CD4-positive, alpha-beta memory T cell (primary cell): ENCODE data around the gene CES2. TPM values are rescaled to one million over a fixed set of nuclear protein-coding genes. Genes with fewer than 3 reads are reported as not detected.

ENCODE experiments used
- CTCF ChIA-PET: fragments of 350-600 bp; sonication (Branson Sonifier 250); formaldehyde crosslinking; loops from one replicate; lab custom pipeline; 2021; ENCODE audit warnings: inconsistent platforms; ENCODE audit not compliant: partially characterized antibody; lab: Charles Lee
- POLR2A ChIA-PET: fragments of 350-600 bp; sonication (Branson Sonifier 250); formaldehyde crosslinking; loops from one replicate; lab custom pipeline; 2021; ENCODE audit not compliant: partially characterized antibody; lab: Charles Lee
- DNase-seq, 5 donors: peaks; one replicate each; pipeline versions ENCODE4 v3.0.0 to v3.0.0-alpha.2; 2020 to 2022; ENCODE audit warnings: mixed read lengths in 1 of 5
- H3K27ac ChIP-seq: one replicate; pipeline ENCODE4 v1.7.0; 2013; ENCODE audit warnings: low read depth, low read length
- H3K27me3 ChIP-seq: 2 replicates; pipeline ENCODE4 v1.7.0; 2013; ENCODE audit warnings: mild to moderate bottlenecking, low read length, moderate library complexity; ENCODE audit not compliant: insufficient read depth
- H3K36me3 ChIP-seq: 2 replicates; pipeline ENCODE4 v1.7.0; 2013; ENCODE audit warnings: mild to moderate bottlenecking, low read length, moderate library complexity; ENCODE audit not compliant: insufficient read depth
- H3K4me1 ChIP-seq: 2 replicates; pipeline ENCODE4 v1.7.0; 2013; ENCODE audit warnings: mild to moderate bottlenecking, low read length, moderate library complexity; ENCODE audit not compliant: insufficient read depth
- H3K4me3 ChIP-seq, 2 donors: one replicate each; pipeline ENCODE4 v1.7.0; 2013; ENCODE audit warnings: low read length in 2 of 2, mild to moderate bottlenecking in 1 of 2
- H3K9me3 ChIP-seq, 2 donors: one replicate each; pipeline ENCODE4 v1.7.0; 2013; ENCODE audit warnings: low read length in 2 of 2, control low read depth in 1 of 2; ENCODE audit not compliant: control insufficient read depth in 1 of 2
- H3K27ac Mint-ChIP-seq, 7 donors: one replicate each; pipeline ENCODE4 v1.8.0; 2020 to 2021; ENCODE audit warnings: mixed read lengths in 7 of 7, mild to moderate bottlenecking in 6 of 7, inconsistent platforms in 3 of 7, moderate library complexity in 3 of 7
- H3K27me3 Mint-ChIP-seq, 2 donors: one replicate each; pipeline ENCODE4 v1.8.0; 2020 to 2021; ENCODE audit warnings: mixed read lengths in 2 of 2
- H3K36me3 Mint-ChIP-seq, 2 donors: one replicate each; pipeline ENCODE4 v1.8.0; 2020 to 2021; ENCODE audit warnings: mixed read lengths in 2 of 2, inconsistent platforms in 1 of 2, mild to moderate bottlenecking in 1 of 2
- H3K4me1 Mint-ChIP-seq, 4 donors: one replicate each; pipeline ENCODE4 v1.8.0; 2020 to 2021; ENCODE audit warnings: mixed read lengths in 4 of 4, mild to moderate bottlenecking in 1 of 4
- H3K4me3 Mint-ChIP-seq, 8 donors: one replicate each; pipeline ENCODE4 v1.8.0; 2020 to 2021; ENCODE audit warnings: mixed read lengths in 8 of 8, mild to moderate bottlenecking in 7 of 8, moderate library complexity in 6 of 8, inconsistent platforms in 3 of 8
- H3K9me3 Mint-ChIP-seq, 8 donors: one replicate each; pipeline ENCODE4 v1.8.0; 2020 to 2021; ENCODE audit warnings: mixed read lengths in 8 of 8, mild to moderate bottlenecking in 5 of 8, inconsistent platforms in 3 of 8, moderate library complexity in 1 of 8
- intact Hi-C: fragments of 100-400 bp; cut with micrococcal nuclease; formaldehyde crosslinking; loops from one replicate; pipeline ENCODE4 v1.15.1; 2023
- polyA plus RNA-seq, 2 donors: library from polyadenylated mRNA; unstranded; fragments of 300-500 nt; fragmentation: Illumina TruSeq; gene quantifications; one replicate each; pipeline ENCODE4 v1.2.3, GENCODE V29; 2021
- total RNA-seq, 2 experiments: library from RNA; stranded (reverse); gene quantifications; one replicate each; pipeline ENCODE4 v1.2.3, GENCODE V29; 2021

The CES2 gene
- total and polyA plus RNA-seq, 4 experiments from 2014 or later = 25.4 to 51.0 (median 38.5) TPM

GRCh38 chr16:66898207-66898606 lies 37.1 kb upstream of the CES2 start:
- H3K27ac ChIP-seq = no peak overlapping the region
- H3K4me1 ChIP-seq = peaks cover under 1% of the 10 kb centered on the region
- Mint-ChIP-seq H3K4me1 (peaks cover under 1 to 6% (median 5%) of the 10 kb centered on the region in 4 donors), H3K4me3 (no peak overlapping the region), H3K9me3 (no peaks in the 10 kb centered on the region), H3K27ac (peak overlapping the region in 1 of 7 donors; percentile 62), H3K36me3 (no peaks in the 10 kb centered on the region), H3K27me3 (no peaks in the 10 kb centered on the region)
- ChIA-PET POLR2A (no interaction called here), CTCF (no interaction called here)
- DNase-seq = no peak
- H3K9me3 ChIP-seq = no peaks in the 10 kb centered on the region
- H3K27me3 ChIP-seq = no peaks in the 10 kb centered on the region
- no peak overlapping the region for H3K4me3 ChIP-seq
- intact Hi-C loops = no loop called here
- H3K36me3 ChIP-seq = no peaks in the 10 kb centered on the region

- CTCF ChIA-PET = no interaction called here
- Mint-ChIP-seq H3K4me1 (peaks cover 0 to 5% (median 4%) of the 10 kb centered on the region in 4 donors), H3K9me3 (no peaks in the 10 kb centered on the region), H3K4me3 (no peak overlapping the region), H3K27ac (no peak overlapping the region), H3K36me3 (no peaks in the 10 kb centered on the region), H3K27me3 (no peaks in the 10 kb centered on the region)
- H3K27ac ChIP-seq = no peak overlapping the region
- H3K36me3 ChIP-seq = no peaks in the 10 kb centered on the region
- POLR2A ChIA-PET = no interaction called here
- H3K4me1 ChIP-seq = no peaks in the 10 kb centered on the region
- DNase-seq = no peak
- intact Hi-C loops = no loop called here
- no peaks in the 10 kb centered on the region for H3K27me3 ChIP-seq
- H3K9me3 ChIP-seq = no peaks in the 10 kb centered on the region
- no peak overlapping the region for H3K4me3 ChIP-seq
Measured at GRCh38 chr16:66898933-66899309, 36.4 kb upstream of the CES2 start.

DNA sequence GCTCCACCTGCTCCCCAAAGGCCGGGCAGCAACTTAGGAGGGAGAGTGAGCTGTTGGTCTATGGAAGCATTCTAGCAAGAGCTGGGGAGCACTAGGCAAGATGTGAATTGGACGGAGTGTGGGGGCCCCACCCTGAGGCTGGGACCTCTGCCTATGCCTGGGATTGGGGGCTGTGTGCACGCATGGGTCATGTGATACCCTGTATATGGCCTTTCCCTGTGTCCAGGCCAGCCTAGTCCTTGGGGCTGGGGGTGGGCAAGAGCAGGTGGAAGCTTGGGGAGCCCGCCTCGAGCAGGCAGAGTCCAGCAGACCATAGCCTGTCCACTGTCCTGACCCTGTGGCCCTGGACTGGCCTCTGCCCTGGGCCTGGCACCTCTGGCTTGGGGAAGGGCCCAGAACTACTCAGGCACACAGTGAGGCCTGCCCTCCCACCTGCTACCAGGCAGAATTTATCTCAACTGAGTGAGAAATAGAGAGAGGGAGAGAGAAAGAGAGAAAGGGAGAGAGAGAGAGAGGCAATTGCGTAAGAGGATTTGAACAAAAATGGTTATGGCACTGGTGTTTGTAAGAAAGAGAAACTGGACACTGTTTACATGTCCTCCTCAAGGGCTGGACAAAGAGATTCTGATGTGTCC lies 35.9 kb upstream of the CES2 start:
- Mint-ChIP-seq H3K36me3 (no peaks in the 10 kb centered on the region), H3K27me3 (no peaks in the 10 kb centered on the region), H3K4me3 (no peak overlapping the region), H3K9me3 (no peaks in the 10 kb centered on the region), H3K4me1 (peaks cover 0 to 5% (median 4%) of the 10 kb centered on the region in 4 donors), H3K27ac (peak overlapping the region in 1 of 7 donors; percentile 23)
- Histone ChIP-seq H3K36me3 (no peaks in the 10 kb centered on the region), H3K27ac (no peak overlapping the region), H3K27me3 (no peaks in the 10 kb centered on the region), H3K4me3 (no peak overlapping the region), H3K9me3 (no peaks in the 10 kb centered on the region), H3K4me1 (no peaks in the 10 kb centered on the region)
- DNase-seq = no peak
- CTCF ChIA-PET = no interaction called here
- intact Hi-C loops = no loop called here
- POLR2A ChIA-PET = no interaction called here

DNA sequence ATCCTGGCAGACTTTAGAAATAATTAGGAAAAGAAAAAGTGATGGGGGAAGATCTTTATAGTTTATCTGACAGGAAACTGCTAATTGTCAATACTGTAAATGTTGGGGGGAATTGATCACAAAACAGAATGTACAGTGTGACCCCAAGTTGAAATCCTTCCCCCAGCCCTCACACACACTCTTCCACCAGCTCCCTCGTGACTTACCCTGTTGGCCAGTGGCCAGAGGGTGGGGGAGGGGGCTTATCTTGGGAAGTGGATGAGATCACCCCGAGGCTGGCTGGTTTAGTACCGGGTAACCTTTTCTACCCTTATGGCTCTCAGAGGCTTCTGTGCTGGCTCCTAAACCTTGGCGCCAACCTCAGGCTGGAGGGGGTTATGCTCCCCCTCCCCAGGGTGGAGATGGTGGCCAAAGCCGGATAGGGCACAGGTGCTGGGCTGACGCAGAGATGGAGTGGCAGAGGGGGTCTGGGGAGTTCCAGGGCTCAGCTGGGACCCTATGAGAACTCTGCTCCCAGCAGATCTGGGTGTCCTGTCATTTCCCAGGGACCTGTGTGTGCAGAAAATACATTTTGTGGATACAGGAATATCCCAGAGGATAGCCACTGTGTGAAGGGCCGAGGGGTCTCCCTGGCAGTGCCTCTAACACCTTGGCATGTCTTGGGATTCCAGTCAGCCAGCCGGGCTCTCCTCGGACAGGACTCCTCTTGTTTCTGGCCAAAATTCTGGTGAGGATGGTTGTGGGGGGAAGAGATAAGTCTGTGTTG lies 35.2 kb upstream of the CES2 start:
- H3K27ac Mint-ChIP-seq = peak overlapping the region in 1 of 7 donors; percentile 23
- H3K36me3 Mint-ChIP-seq = no peaks in the 10 kb centered on the region
- Histone ChIP-seq H3K9me3 (no peaks in the 10 kb centered on the region), H3K27ac (no peak overlapping the region), H3K27me3 (no peaks in the 10 kb centered on the region), H3K4me1 (no peaks in the 10 kb centered on the region), H3K36me3 (no peaks in the 10 kb centered on the region), H3K4me3 (no peak overlapping the region)
- H3K27me3 Mint-ChIP-seq = no peaks in the 10 kb centered on the region
- DNase-seq = no peak
- H3K4me1 Mint-ChIP-seq = peaks cover 0 to 4% (median 2%) of the 10 kb centered on the region in 4 donors
- ChIA-PET POLR2A (no interaction called here), CTCF (no interaction called here)
- no peak overlapping the region for H3K4me3 Mint-ChIP-seq
- intact Hi-C loops = no loop called here
- H3K9me3 Mint-ChIP-seq = no peaks in the 10 kb centered on the region

DNA sequence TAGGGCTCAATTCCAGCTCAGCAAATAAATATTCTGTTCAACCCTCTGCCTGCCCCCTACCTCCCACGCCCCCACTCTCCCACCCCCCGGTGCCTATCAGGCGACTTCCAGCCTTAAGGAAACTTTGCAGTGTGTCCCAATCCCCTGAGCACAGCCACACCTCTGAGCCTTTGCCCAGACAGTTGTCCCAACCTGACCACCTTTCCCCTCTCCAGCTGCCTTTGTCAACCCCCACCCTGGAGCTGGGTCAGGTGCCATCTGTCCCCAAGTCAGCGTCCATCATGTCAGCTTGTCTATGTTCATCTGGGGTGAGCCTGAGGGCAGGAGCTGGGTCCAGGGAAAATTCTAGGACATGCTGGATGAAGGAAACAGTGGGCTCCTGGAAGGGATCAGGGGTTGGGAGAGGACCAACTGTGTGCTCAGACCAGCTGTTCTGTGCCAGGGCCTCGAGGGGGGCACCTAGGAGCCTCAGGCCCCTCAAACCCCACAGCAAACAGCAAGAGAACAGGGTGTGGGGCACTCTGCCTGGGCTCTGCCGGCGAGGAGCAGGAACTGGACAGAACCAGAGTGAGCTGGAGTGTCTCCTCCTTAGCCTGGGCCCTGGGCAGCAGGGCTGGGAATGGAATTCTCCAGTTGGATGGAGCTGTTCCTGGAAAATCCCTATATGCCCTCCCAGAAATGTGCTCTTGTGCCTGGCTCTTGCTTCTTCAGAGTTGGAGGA lies 34.4 kb upstream of the CES2 start:
- Histone ChIP-seq H3K27ac (no peak overlapping the region), H3K36me3 (no peaks in the 10 kb centered on the region), H3K27me3 (no peaks in the 10 kb centered on the region), H3K4me3 (no peak overlapping the region), H3K9me3 (no peaks in the 10 kb centered on the region), H3K4me1 (peaks cover 6% of the 10 kb centered on the region)
- H3K27ac Mint-ChIP-seq = peak overlapping the region in 1 of 7 donors; percentile 5
- DNase-seq = no peak
- intact Hi-C loops = no loop called here
- no peaks in the 10 kb centered on the region for H3K9me3 Mint-ChIP-seq
- no peaks in the 10 kb centered on the region for H3K27me3 Mint-ChIP-seq
- ChIA-PET POLR2A (no interaction called here), CTCF (no interaction called here)
- H3K4me3 Mint-ChIP-seq = no peak overlapping the region
- peaks cover 2 to 6% (median 3%) of the 10 kb centered on the region in 4 donors for H3K4me1 Mint-ChIP-seq
- H3K36me3 Mint-ChIP-seq = no peaks in the 10 kb centered on the region

DNA sequence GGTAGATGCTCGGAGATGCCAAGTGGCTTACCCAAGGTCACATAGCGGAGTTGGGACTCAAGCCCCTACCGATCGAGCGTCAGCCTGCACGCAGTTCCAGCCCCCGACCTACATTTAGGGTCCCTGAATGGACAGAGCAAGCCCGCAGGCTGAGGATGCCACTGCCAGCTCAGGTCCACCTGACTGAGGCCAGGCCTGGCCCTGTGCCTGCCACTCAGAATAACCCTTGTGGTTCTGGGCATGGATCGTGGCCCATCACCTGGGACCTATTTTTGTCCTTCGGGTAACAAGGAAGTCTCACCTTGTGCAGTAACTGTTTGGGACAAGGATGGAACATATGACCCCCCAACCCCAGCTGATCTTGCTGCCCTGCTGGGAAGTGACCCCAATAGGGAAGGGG lies 33.7 kb upstream of the CES2 start:
- ChIA-PET CTCF (no interaction called here), POLR2A (no interaction called here)
- no peak overlapping the region for H3K27ac Mint-ChIP-seq

More for the DNA sequence above, 33.7 kb upstream of the CES2 start:
- no peaks in the 10 kb centered on the region for H3K9me3 Mint-ChIP-seq
- intact Hi-C loops = no loop called here
- H3K36me3 Mint-ChIP-seq = no peaks in the 10 kb centered on the region
- Histone ChIP-seq H3K27ac (no peak overlapping the region), H3K9me3 (no peaks in the 10 kb centered on the region), H3K36me3 (no peaks in the 10 kb centered on the region), H3K27me3 (no peaks in the 10 kb centered on the region), H3K4me1 (peaks cover 11% of the 10 kb centered on the region), H3K4me3 (no peak overlapping the region)
- peaks cover 5 to 10% (median 8%) of the 10 kb centered on the region in 4 donors for H3K4me1 Mint-ChIP-seq
- no peak overlapping the region for H3K4me3 Mint-ChIP-seq
- no peak for DNase-seq
- H3K27me3 Mint-ChIP-seq = no peaks in the 10 kb centered on the region
